ENCODE results near the gene ARHGAP26. TPM values are rescaled to one million over a fixed set of nuclear protein-coding genes. Genes with fewer than 3 reads are reported as not detected.

Gene ARHGAP26
- polyA plus RNA-seq, 3 donors = 26.5 to 56.8 (median 28.7) TPM

DNA sequence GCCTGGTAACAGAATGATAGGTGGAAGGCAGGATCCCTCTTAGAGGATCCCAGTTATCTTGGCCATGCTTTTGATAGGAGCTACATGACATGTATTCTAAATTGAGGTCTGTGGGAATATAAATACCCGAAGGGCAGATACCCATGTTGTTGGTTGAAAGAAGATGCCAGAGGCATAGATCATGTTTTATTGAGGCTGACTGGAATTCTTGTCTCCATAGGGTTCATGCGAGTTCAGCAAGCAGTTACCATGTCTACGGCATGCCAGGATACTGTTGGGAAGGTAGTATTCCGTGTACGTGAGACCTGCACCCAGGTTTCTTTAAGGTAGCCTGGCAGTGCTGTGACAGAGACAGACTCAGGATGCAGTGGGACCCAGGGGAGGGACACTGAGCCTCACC, 402.6 kb downstream of the ARHGAP26 start:
- Mint-ChIP-seq H3K36me3 (peaks cover 56% of the 10 kb centered on the region in 2 donors), H3K4me1 (peaks cover 6% of the 10 kb centered on the region), H3K27me3 (ENCODE audit: low read depth in 3 of 3) (no peaks in the 10 kb centered on the region), H3K4me3 (no peak overlapping the region), H3K9me3 (peaks cover 0 to 3% (median 0%) of the 10 kb centered on the region in 7 donors), H3K27ac (no peak overlapping the region)
- no peak overlapping the region for H3K4me2 ChIP-seq (replicated peaks; ENCODE audit: extremely low read depth, low read length, poor library complexity, severe bottlenecking)
- DNase-seq = no peak
- H2AFZ ChIP-seq (ENCODE audit: insufficient read depth, low read depth, low read length, poor library complexity, severe bottlenecking) = no peak overlapping the region
- H3K4me3 ChIP-seq (replicated peaks in 1 of 3; ENCODE audit: low read depth in 2 of 3, low read length in 3 of 3) = no peak overlapping the region
- H3K79me2 ChIP-seq (ENCODE audit: insufficient read depth, low read length) = no peaks in the 10 kb centered on the region
- H3K27me3 ChIP-seq (ENCODE audit: control insufficient read depth in 2 of 2, insufficient read depth in 2 of 2, low read length in 2 of 2) = no peaks in the 10 kb centered on the region
- no peak overlapping the region for H3K27ac ChIP-seq (ENCODE audit: low read depth in 1 of 2, low read length in 2 of 2)
- TF ChIP-seq, protein P1, sequence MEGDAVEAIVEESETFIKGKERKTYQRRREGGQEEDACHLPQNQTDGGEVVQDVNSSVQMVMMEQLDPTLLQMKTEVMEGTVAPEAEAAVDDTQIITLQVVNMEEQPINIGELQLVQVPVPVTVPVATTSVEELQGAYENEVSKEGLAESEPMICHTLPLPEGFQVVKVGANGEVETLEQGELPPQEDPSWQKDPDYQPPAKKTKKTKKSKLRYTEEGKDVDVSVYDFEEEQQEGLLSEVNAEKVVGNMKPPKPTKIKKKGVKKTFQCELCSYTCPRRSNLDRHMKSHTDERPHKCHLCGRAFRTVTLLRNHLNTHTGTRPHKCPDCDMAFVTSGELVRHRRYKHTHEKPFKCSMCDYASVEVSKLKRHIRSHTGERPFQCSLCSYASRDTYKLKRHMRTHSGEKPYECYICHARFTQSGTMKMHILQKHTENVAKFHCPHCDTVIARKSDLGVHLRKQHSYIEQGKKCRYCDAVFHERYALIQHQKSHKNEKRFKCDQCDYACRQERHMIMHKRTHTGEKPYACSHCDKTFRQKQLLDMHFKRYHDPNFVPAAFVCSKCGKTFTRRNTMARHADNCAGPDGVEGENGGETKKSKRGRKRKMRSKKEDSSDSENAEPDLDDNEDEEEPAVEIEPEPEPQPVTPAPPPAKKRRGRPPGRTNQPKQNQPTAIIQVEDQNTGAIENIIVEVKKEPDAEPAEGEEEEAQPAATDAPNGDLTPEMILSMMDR (IDR thresholded peaks at IDR 0.05) = no peak
- H3K9ac ChIP-seq (ENCODE audit: insufficient read depth, low read length, poor library complexity, severe bottlenecking) = no peak overlapping the region
- peaks cover 37 to 87% of the 10 kb centered on the region in 2 donors for H3K36me3 ChIP-seq (replicated peaks in 1 of 2; ENCODE audit: control insufficient read depth in 1 of 2, insufficient read depth in 2 of 2, low read length in 2 of 2)
- peaks cover 79% of the 10 kb centered on the region for H4K20me1 ChIP-seq (ENCODE audit: insufficient read depth, low read length)
- H3K4me1 ChIP-seq (ENCODE audit: control insufficient read depth in 1 of 2, insufficient read depth in 2 of 2, low read length in 2 of 2) = peaks cover 3 to 4% of the 10 kb centered on the region in 2 donors
- 100% methylated on average over 4 of the region's 5 CpGs for WGBS (ENCODE audit: insufficient coverage)
- no peaks in the 10 kb centered on the region for H3K9me3 ChIP-seq (replicated peaks in 1 of 2; ENCODE audit: control insufficient read depth in 1 of 2, insufficient read depth in 1 of 2, low read length in 2 of 2)
- intact Hi-C loops (cut with micrococcal nuclease) = no loop called here

DNA sequence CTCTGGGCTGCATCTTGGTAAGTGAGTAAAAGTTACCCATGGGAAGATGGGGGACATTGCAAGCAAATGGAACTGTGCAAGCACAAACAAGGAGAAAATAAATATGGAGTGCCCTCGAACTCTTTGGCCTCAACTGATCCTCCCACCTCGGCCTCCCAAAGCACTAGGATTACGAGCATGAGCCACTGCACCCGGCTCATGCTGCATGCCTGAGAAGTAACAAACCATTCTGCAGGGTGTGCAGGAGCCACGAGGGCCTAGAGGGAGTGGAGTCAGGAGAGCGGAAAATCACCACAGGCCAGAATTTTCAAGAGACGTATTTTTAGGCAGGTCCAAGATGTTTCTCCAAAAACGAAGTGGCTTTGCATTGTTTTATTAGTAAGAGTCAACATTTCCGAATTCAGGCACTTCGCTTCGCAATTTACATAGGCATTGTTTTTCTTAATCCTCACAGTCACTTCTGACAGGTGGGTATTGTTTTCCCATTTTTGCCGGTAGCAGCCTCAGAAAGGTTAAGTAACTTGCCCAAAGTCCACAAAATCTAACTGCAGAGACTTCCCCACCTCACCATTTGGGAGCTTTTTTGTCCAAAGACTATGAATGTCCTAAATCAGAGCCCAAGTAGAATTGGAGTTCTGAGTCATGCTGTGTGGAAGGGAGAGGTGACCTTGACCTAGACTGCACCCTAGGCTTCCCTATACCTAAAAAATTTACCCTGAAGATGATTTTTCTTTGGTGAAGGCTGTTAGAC, 403.1 kb downstream of the ARHGAP26 start:
- TF ChIP-seq, protein P1 (IDR thresholded peaks at IDR 0.05) = no peak
- Mint-ChIP-seq H3K27me3 (ENCODE audit: low read depth in 3 of 3) (no peaks in the 10 kb centered on the region), H3K27ac (peak overlapping the region in 2 of 7 donors; percentile 10 to 38), H3K4me3 (no peak overlapping the region), H3K36me3 (peaks cover 53% of the 10 kb centered on the region in 2 donors), H3K9me3 (peaks cover 0 to 3% (median 0%) of the 10 kb centered on the region in 7 donors), H3K4me1 (peaks cover 6% of the 10 kb centered on the region)
- no peak overlapping the region for H3K4me2 ChIP-seq (replicated peaks; ENCODE audit: extremely low read depth, low read length, poor library complexity, severe bottlenecking)
- no peak overlapping the region for H3K9ac ChIP-seq (ENCODE audit: insufficient read depth, low read length, poor library complexity, severe bottlenecking)
- no peak for DNase-seq
- no peaks in the 10 kb centered on the region for H3K9me3 ChIP-seq (replicated peaks in 1 of 2; ENCODE audit: control insufficient read depth in 1 of 2, insufficient read depth in 1 of 2, low read length in 2 of 2)
- no peak overlapping the region for H2AFZ ChIP-seq (ENCODE audit: insufficient read depth, low read depth, low read length, poor library complexity, severe bottlenecking)
- peaks cover 3 to 4% of the 10 kb centered on the region in 2 donors for H3K4me1 ChIP-seq (ENCODE audit: control insufficient read depth in 1 of 2, insufficient read depth in 2 of 2, low read length in 2 of 2)
- 93% methylated on average over 4 of the region's 12 CpGs for WGBS (ENCODE audit: insufficient coverage)
- peaks cover 76% of the 10 kb centered on the region for H4K20me1 ChIP-seq (ENCODE audit: insufficient read depth, low read length)
- peaks cover 37 to 86% of the 10 kb centered on the region in 2 donors for H3K36me3 ChIP-seq (replicated peaks in 1 of 2; ENCODE audit: control insufficient read depth in 1 of 2, insufficient read depth in 2 of 2, low read length in 2 of 2)
- intact Hi-C loops (cut with micrococcal nuclease) = no loop called here
- no peaks in the 10 kb centered on the region for H3K79me2 ChIP-seq (ENCODE audit: insufficient read depth, low read length)
- H3K27ac ChIP-seq (ENCODE audit: low read depth in 1 of 2, low read length in 2 of 2) = no peak overlapping the region
- H3K4me3 ChIP-seq (replicated peaks in 1 of 3; ENCODE audit: low read depth in 2 of 3, low read length in 3 of 3) = no peak overlapping the region
- H3K27me3 ChIP-seq (ENCODE audit: control insufficient read depth in 2 of 2, insufficient read depth in 2 of 2, low read length in 2 of 2) = no peaks in the 10 kb centered on the region
